Measurements from ENCODE around the gene PLD3. TPM values are rescaled to one million over a fixed set of nuclear protein-coding genes. Genes with fewer than 3 reads are reported as not detected.

The PLD3 gene
- total RNA-seq, 1 experiment from 2014 or later: 310 TPM

DNA sequence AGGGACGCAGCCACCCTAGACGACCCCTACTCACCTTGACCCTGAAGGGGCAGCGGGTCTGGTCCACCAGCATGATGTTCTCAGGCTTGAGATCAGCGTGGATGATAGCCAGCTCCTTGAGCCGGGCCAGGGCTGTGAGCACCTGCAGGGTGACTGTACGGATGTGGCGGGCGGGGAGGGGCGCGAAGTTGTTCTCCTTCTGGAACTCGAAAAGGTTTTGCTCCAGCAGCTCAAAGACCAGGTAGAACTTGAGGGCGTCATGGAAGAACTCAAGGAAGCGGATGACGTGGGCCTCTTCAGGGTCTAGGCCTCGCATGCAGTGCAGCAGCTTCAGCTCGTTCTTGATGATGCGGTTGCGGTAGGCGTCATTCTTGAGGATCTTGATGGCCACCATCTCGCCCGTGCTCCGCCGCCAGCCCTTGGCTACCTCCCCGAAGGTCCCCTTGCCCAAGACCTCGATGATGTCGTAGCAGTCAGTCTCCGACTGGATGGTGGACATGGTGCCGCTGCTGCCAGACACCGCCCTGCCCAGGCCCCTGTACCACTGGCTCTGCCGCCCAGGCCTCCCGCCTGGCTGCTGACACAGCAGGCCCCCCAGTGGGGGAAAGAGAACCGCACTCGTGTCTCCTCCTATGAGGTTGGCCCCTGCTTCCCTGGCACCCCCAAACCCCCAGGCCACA, 41.0 kb downstream of the PLD3 start:
- ChIA-PET POLR2A (ENCODE audit: low non-redundant PET) (no interaction called here), CTCF (no interaction called here)
- TF ChIP-seq, protein P1, sequence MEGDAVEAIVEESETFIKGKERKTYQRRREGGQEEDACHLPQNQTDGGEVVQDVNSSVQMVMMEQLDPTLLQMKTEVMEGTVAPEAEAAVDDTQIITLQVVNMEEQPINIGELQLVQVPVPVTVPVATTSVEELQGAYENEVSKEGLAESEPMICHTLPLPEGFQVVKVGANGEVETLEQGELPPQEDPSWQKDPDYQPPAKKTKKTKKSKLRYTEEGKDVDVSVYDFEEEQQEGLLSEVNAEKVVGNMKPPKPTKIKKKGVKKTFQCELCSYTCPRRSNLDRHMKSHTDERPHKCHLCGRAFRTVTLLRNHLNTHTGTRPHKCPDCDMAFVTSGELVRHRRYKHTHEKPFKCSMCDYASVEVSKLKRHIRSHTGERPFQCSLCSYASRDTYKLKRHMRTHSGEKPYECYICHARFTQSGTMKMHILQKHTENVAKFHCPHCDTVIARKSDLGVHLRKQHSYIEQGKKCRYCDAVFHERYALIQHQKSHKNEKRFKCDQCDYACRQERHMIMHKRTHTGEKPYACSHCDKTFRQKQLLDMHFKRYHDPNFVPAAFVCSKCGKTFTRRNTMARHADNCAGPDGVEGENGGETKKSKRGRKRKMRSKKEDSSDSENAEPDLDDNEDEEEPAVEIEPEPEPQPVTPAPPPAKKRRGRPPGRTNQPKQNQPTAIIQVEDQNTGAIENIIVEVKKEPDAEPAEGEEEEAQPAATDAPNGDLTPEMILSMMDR (conservative IDR thresholded peaks at IDR 0.05; ENCODE audit: low read depth, low read length): no peak
- Histone ChIP-seq H3K36me3 (ENCODE audit: insufficient read depth, low read length, poor library complexity, severe bottlenecking) (no peaks in the 10 kb centered on the region), H3K27me3 (replicated peaks; ENCODE audit: insufficient read depth, low read depth, low read length, poor library complexity) (no peaks in the 10 kb centered on the region), H3K27ac (ENCODE audit: low read depth, low read length, poor library complexity, severe bottlenecking) (no peak overlapping the region), H3K4me3 (ENCODE audit: low read depth, low read length, poor library complexity, severe bottlenecking) (no peak overlapping the region), H3K4me1 (ENCODE audit: insufficient read depth, low read length, poor library complexity, severe bottlenecking) (no peaks in the 10 kb centered on the region), H3K9me3 (ENCODE audit: low read depth, low read length, poor library complexity, severe bottlenecking) (no peaks in the 10 kb centered on the region)
- intact Hi-C loops (cut with micrococcal nuclease; ENCODE audit: unreplicated experiment): no loop called here
- DNase-seq (ENCODE audit: low spot score): no peak
- no TSS peak for BruUV-seq (replicated peaks)

DNA sequence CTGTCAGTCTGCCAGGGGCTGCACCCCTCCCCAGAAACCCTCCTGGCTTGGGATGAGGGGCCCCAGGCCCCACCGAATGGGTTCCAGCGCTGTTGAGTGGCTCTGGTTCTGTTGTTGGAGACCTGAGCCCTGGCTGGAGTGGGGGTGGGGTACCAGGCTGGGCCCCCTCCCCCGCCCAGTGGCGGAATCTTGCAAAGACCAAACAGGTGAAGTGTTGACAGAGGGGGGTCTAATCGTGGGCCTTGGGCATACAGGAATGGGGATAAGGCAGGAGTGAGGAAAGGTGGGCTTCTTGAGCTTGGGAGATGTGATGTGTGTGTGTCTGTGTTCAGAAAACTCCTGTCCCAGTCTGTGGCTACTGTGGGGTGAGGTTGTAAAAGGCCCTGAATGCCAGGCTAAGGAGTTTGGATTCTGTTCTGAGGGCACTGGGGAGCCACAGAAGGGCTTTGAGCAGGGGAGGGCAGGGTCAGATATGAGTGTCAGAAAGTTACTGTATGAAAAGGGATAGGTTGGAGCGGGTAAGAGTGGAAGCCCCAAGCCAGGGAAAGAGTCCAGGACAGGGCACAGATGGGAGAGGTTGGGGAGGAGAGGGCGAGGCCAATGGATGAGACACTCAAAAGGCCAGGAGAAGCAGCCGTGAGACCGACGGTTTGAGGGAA, 41.7 kb downstream of the PLD3 start, which contains the start of gene HIPK4:
Gene HIPK4 (minus strand): TSS at position 98 of the 659 bp plus-strand sequence. CDS start 279 bp downstream, outside the sequence.
- no peak within 1 kb of the TSS for H3K27ac ChIP-seq (ENCODE audit: low read depth, low read length, poor library complexity, severe bottlenecking)
- no TSS peak for BruUV-seq (replicated peaks)
- H3K4me1 ChIP-seq (ENCODE audit: insufficient read depth, low read length, poor library complexity, severe bottlenecking): no peaks in the 10 kb centered on the region
- CTCF ChIA-PET: no interaction called here
- intact Hi-C loops (cut with micrococcal nuclease; ENCODE audit: unreplicated experiment): no loop called here
- DNase-seq (ENCODE audit: low spot score): no peak
- no peak within 1 kb of the TSS for H3K4me3 ChIP-seq (ENCODE audit: low read depth, low read length, poor library complexity, severe bottlenecking)
- no peaks in the 10 kb centered on the region for H3K36me3 ChIP-seq (ENCODE audit: insufficient read depth, low read length, poor library complexity, severe bottlenecking)
- TF ChIP-seq, protein P1 (conservative IDR thresholded peaks at IDR 0.05; ENCODE audit: low read depth, low read length): no peak
- no peak for TF ChIP-seq EZH2 (IDR thresholded peaks at IDR 0.05; ENCODE audit: borderline replicate concordance, low read depth, low read length, poor library complexity, severe bottlenecking)
- no peaks in the 10 kb centered on the region for H3K9me3 ChIP-seq (ENCODE audit: low read depth, low read length, poor library complexity, severe bottlenecking)
- POLR2A ChIA-PET (ENCODE audit: low non-redundant PET): no interaction called here
- no peaks in the 10 kb centered on the region for H3K27me3 ChIP-seq (replicated peaks; ENCODE audit: insufficient read depth, low read depth, low read length, poor library complexity)

DNA sequence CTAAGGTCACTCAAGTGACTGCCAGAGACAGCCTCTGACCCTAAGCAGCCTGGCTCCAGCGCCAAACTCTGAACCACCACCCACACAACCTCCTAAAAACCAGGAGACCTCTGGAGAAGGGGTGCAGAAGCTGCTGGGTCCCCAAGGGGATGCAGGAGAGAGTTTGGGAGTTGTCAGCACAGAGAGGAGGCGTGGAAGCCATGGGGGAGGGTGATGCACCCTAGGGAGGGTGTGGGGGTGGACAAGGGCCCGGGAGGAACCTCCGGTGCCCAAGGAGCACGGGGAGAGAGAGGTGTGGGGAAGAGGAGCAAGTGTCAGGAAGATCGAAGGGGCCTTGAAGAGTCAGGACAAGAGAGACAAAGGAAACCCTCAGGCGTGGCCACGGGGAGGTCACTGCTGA, 43.6 kb downstream of the PLD3 start:
- DNase-seq (ENCODE audit: low spot score): no peak
- CTCF ChIA-PET: no interaction called here
- POLR2A ChIA-PET (ENCODE audit: low non-redundant PET): no interaction called here
- Histone ChIP-seq H3K4me3 (ENCODE audit: low read depth, low read length, poor library complexity, severe bottlenecking) (no peak overlapping the region), H3K9me3 (ENCODE audit: low read depth, low read length, poor library complexity, severe bottlenecking) (no peaks in the 10 kb centered on the region), H3K4me1 (ENCODE audit: insufficient read depth, low read length, poor library complexity, severe bottlenecking) (no peaks in the 10 kb centered on the region), H3K27me3 (replicated peaks; ENCODE audit: insufficient read depth, low read depth, low read length, poor library complexity) (no peaks in the 10 kb centered on the region), H3K36me3 (ENCODE audit: insufficient read depth, low read length, poor library complexity, severe bottlenecking) (no peaks in the 10 kb centered on the region), H3K27ac (ENCODE audit: low read depth, low read length, poor library complexity, severe bottlenecking) (no peak overlapping the region)
- intact Hi-C loops (cut with micrococcal nuclease; ENCODE audit: unreplicated experiment): no loop called here
- no TSS peak for BruUV-seq (replicated peaks)
- TF ChIP-seq EZH2 (IDR thresholded peaks at IDR 0.05; ENCODE audit: borderline replicate concordance, low read depth, low read length, poor library complexity, severe bottlenecking): no peak
- TF ChIP-seq, protein P1 (conservative IDR thresholded peaks at IDR 0.05; ENCODE audit: low read depth, low read length): no peak
